ENCODE data around the gene SIRPB2. TPM values are rescaled to one million over a fixed set of nuclear protein-coding genes. Genes with fewer than 3 reads are reported as not detected.

Gene SIRPB2
- polyA plus RNA-seq, 2 of the 4 experiments (the other 2 are of a cell fraction), result not detected

- TF ChIP-seq TFCP2L1 (CRISPR knock-in tag; IDR thresholded peaks at IDR 0.05), result no peak
- TF ChIP-seq RNF2 (IDR thresholded peaks at IDR 0.05; ENCODE audit: borderline replicate concordance, low read depth), result no peak
- TF ChIP-seq RCOR1 (IDR thresholded peaks at IDR 0.05; ENCODE audit: low read depth, low read length), result no peak
- TF ChIP-seq KDM1A (IDR thresholded peaks at IDR 0.05; ENCODE audit: low read depth), result no peak
- TF ChIP-seq BCL3 (IDR thresholded peaks at IDR 0.05), result no peak
These were observed 43.1 kb downstream of the SIRPB2 start for GRCh38 chr20:1448081-1448620.

GRCh38 chr20:1446536-1446935 lies 44.7 kb downstream of the SIRPB2 start:
- WGBS (ENCODE audit: missing lambda C conversion rate), result 89% methylated on average over 1 of the region's 1 CpG
- DNase-seq (ENCODE audit: low read depth in 1 of 2, low spot score in 1 of 2) (no peak), FAIRE-seq (no peak), ATAC-seq (no peak)
- H3K9me3 ChIP-seq, result no peaks in the 10 kb centered on the region
- no peak overlapping the region for H3K27ac ChIP-seq
- H3K4me3 ChIP-seq, result no peak overlapping the region
- TF ChIP-seq ZFP36 (IDR thresholded peaks at IDR 0.05; ENCODE audit: borderline replicate concordance, partially characterized antibody) (no peak), EHF (CRISPR knock-in tag; IDR thresholded peaks at IDR 0.05) (no peak), RFX5 (IDR thresholded peaks at IDR 0.05) (no peak), HOXB13 (CRISPR knock-in tag; IDR thresholded peaks at IDR 0.05; ENCODE audit: low read depth) (no peak), POLR2A (IDR thresholded peaks at IDR 0.05; ENCODE audit: low read length) (no peak), FOSB (CRISPR knock-in tag; IDR thresholded peaks at IDR 0.05) (no peak), POLR2AphosphoS2 (conservative IDR thresholded peaks at IDR 0.05; ENCODE audit: low read length) (no peak), NR3C1 (IDR thresholded peaks at IDR 0.05) (no peak), MAFK (IDR thresholded peaks at IDR 0.05; ENCODE audit: partially characterized antibody) (no peak), HOXB5 (CRISPR knock-in tag; IDR thresholded peaks at IDR 0.05) (no peak), PHF8 (IDR thresholded peaks at IDR 0.05; ENCODE audit: borderline replicate concordance, low read depth) (no peak), CHD2 (IDR thresholded peaks at IDR 0.05; ENCODE audit: low read length, partially characterized antibody) (no peak), RARB (CRISPR knock-in tag; IDR thresholded peaks at IDR 0.05) (no peak), NFE2L2 (conservative IDR thresholded peaks at IDR 0.05; ENCODE audit: low read length) (no peak), CEBPB (IDR thresholded peaks at IDR 0.05) (no peak), RNF2 (IDR thresholded peaks at IDR 0.05; ENCODE audit: borderline replicate concordance, low read depth) (no peak)
- H3K4me2 ChIP-seq, result no peak overlapping the region
- H3K4me1 ChIP-seq, result no peaks in the 10 kb centered on the region
- CTCF ChIA-PET, result interaction anchor here (0.6 to 16.7 kb wide), 8 partner anchors 9 to 234 kb away, joined by 3 to 139 read pairs (median 9); partner anchors contain the start of gene NSFL1C
- POLR2A ChIA-PET, result no interaction called here

More at GRCh38 chr20:1448081-1448620, 43.1 kb downstream of the SIRPB2 start:
- POLR2A ChIA-PET, result no interaction called here
- ATAC-seq (no peak), FAIRE-seq (no peak), DNase-seq (ENCODE audit: low read depth in 1 of 2, low spot score in 1 of 2) (no peak)
- CTCF ChIA-PET, result interaction anchor here (0.9 to 16.7 kb wide), 7 partner anchors 10 to 55 kb away, joined by 3 to 139 read pairs (median 13); partner anchors contain the start of gene NSFL1C
- Histone ChIP-seq H3K4me2 (no peak overlapping the region), H3K4me1 (no peaks in the 10 kb centered on the region), H3K9me3 (no peaks in the 10 kb centered on the region), H3K4me3 (no peak overlapping the region), H3K27ac (no peak overlapping the region)
- WGBS (ENCODE audit: missing lambda C conversion rate), result 93% methylated on average over 4 of the region's 4 CpGs

GRCh38 chr20:1443085-1443484 lies 48.1 kb downstream of the SIRPB2 start:
- POLR2A ChIA-PET, result no interaction called here
- no peak for TF ChIP-seq CTCF (IDR thresholded peaks at IDR 0.05)
- TF ChIP-seq E2F6 (IDR thresholded peaks at IDR 0.05; ENCODE audit: borderline replicate concordance, low read depth), result no peak
- TF ChIP-seq NR3C1 (IDR thresholded peaks at IDR 0.05), result no peak
- TF ChIP-seq EP300 (IDR thresholded peaks at IDR 0.05), result no peak
- no peak for TF ChIP-seq SMC3 (IDR thresholded peaks at IDR 0.05)
- TF ChIP-seq JUN (IDR thresholded peaks at IDR 0.05), result no peak
- TF ChIP-seq RFX5 (IDR thresholded peaks at IDR 0.05), result no peak
- no peak for TF ChIP-seq RAD21 (conservative IDR thresholded peaks at IDR 0.05 in 1 of 2, IDR thresholded peaks at IDR 0.05 in 1 of 2)
- WGBS (ENCODE audit: missing lambda C conversion rate), result 93% methylated on average over 5 of the region's 5 CpGs
- Histone ChIP-seq H3K4me1 (no peaks in the 10 kb centered on the region), H3K27ac (no peak overlapping the region), H3K4me3 (no peak overlapping the region), H3K4me2 (no peak overlapping the region), H3K9me3 (no peaks in the 10 kb centered on the region)
- ATAC-seq (no peak), FAIRE-seq (no peak), DNase-seq (ENCODE audit: low read depth in 1 of 2, low spot score in 1 of 2) (no peak)
- CTCF ChIA-PET, result interaction anchor here (2.0 to 16.7 kb wide), 3 partner anchors 14 to 61 kb away, joined by 6 to 89 read pairs (median 7); partner anchors contain the start of gene NSFL1C

All from A549 (cell line).